DOHH2 (cell line): Measurements from ENCODE around the gene STEAP3.

ENCODE experiments used
- EZH2phosphoT487 ChIP-seq: fragments of 200-600 bp; sonication (generic); IDR thresholded peaks from 2 replicates; pipeline ENCODE4 v1.6.1; 2017; ENCODE audit warnings: borderline replicate concordance, mild to moderate bottlenecking, antibody characterized with exemption, low read length, moderate library complexity, mixed read lengths
- TF ChIP-seq, protein P1 (sequence below): fragments of 200-600 bp; sonication (generic); IDR thresholded peaks from one replicate; pipeline ENCODE4 v1.5.1; 2014; ENCODE audit warnings: antibody characterized with exemption, mild to moderate bottlenecking, low read depth, low read length; ENCODE audit not compliant: poor library complexity, severe bottlenecking

DNA sequence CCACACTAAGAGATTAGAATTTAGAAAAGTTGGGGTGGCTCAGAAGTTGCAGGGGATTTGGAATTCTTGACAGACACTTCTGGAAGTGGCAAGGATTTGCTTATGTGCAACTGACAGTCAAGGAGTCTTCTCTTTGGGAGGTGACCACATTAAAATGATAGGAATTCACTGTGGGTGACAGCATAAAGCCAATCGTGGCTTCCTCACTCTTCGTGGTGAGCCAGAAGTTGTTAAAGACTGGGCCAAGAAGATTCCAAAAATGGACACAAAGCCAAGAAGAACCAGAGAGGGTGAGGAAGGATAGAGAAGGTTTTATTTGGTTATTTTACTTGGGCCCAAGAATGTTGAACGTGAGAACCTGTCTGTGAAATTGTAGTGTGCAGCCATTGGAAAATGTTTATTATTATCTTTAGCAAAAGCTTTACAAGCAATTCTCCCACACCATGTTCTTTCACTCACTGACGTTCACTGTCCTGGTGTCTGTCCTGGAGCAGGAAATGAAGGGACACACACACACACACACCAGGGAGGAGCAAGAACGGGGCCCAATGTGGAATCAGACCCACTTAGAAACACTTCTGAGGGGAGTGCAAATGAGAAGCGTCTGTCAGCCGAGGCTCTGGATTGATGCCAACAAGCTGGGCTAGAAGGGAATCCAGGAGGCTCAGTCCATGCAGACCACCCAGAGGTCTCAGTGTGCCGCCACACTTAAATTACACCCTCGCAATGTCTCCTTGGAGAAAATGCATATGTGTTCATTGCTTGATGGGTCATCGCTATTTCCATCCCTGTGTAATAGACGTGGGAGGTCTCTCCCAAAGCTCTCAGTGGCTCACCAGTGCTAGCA lies 37.2 kb downstream of the STEAP3 start:
- TF ChIP-seq, protein P1, sequence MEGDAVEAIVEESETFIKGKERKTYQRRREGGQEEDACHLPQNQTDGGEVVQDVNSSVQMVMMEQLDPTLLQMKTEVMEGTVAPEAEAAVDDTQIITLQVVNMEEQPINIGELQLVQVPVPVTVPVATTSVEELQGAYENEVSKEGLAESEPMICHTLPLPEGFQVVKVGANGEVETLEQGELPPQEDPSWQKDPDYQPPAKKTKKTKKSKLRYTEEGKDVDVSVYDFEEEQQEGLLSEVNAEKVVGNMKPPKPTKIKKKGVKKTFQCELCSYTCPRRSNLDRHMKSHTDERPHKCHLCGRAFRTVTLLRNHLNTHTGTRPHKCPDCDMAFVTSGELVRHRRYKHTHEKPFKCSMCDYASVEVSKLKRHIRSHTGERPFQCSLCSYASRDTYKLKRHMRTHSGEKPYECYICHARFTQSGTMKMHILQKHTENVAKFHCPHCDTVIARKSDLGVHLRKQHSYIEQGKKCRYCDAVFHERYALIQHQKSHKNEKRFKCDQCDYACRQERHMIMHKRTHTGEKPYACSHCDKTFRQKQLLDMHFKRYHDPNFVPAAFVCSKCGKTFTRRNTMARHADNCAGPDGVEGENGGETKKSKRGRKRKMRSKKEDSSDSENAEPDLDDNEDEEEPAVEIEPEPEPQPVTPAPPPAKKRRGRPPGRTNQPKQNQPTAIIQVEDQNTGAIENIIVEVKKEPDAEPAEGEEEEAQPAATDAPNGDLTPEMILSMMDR = no peak
- TF ChIP-seq EZH2phosphoT487 = no peak
